OCI-LY7 (cell line): ENCODE data around the gene PTPN14. TPM values are rescaled to one million over a fixed set of nuclear protein-coding genes. Genes with fewer than 3 reads are reported as not detected.

Source experiments
- BruUV-seq: library from RNA; stranded (reverse); fragments of 400-500 nt; replicated peaks from 2 replicates; lab custom pipeline; 2021; lab: Mats Ljungman, UMichigan
- CTCF ChIA-PET: fragments of 300-600 bp; sonication (Branson Sonifier 250); formaldehyde crosslinking; loops from one replicate; lab custom pipeline; 2022; ENCODE audit warnings: antibody characterized with exemption; ENCODE audit not compliant: unreplicated experiment; lab: Charles Lee
- POLR2A ChIA-PET: fragments of 300-600 bp; sonication (Branson Sonifier 250); formaldehyde crosslinking; loops from one replicate; lab custom pipeline; 2022; ENCODE audit warnings: antibody characterized with exemption; lab: Charles Lee
- DNase-seq: peaks from one replicate; pipeline ENCODE4 v3.0.0-alpha.2; 2015; ENCODE audit warnings: low spot score
- H2AFZ ChIP-seq: fragments of 200-600 bp; sonication (generic), shearing (Covaris generic); 2 replicates; pipeline ENCODE4 v1.6.1; 2014; ENCODE audit warnings: mild to moderate bottlenecking, antibody characterized with exemption, low read length, moderate library complexity
- H3K27ac ChIP-seq: fragments of 200-600 bp; sonication (generic); 2 replicates; pipeline ENCODE4 v1.5.1; 2014; ENCODE audit warnings: mixed run types, low read depth, mild to moderate bottlenecking, moderate library complexity, low read length, inconsistent platforms; ENCODE audit not compliant: poor library complexity, severe bottlenecking
- H3K36me3 ChIP-seq: fragments of 200-600 bp; sonication (generic); 2 replicates; pipeline ENCODE4 v1.6.1; 2014; ENCODE audit warnings: mild to moderate bottlenecking, antibody characterized with exemption, low read length, moderate library complexity, mixed read lengths; ENCODE audit not compliant: insufficient read depth
- H3K4me1 ChIP-seq: fragments of 200-600 bp; sonication (generic); 2 replicates; pipeline ENCODE4 v1.5.1; 2014; ENCODE audit warnings: mild to moderate bottlenecking, low read length; ENCODE audit not compliant: insufficient read depth, poor library complexity, severe bottlenecking
- H3K4me2 ChIP-seq: fragments of 200-600 bp; sonication (generic); 2 replicates; pipeline ENCODE4 v1.6.1; 2014; ENCODE audit warnings: mild to moderate bottlenecking, low read length
- H3K4me3 ChIP-seq: fragments of 200-600 bp; sonication (generic); 2 replicates; pipeline ENCODE4 v1.5.1; 2014; ENCODE audit warnings: mild to moderate bottlenecking, low read depth, low read length; ENCODE audit not compliant: poor library complexity, severe bottlenecking
- H3K79me2 ChIP-seq: fragments of 200-600 bp; sonication (generic); 2 replicates; pipeline ENCODE4 v1.6.1; 2016; ENCODE audit warnings: low read depth, mild to moderate bottlenecking, low read length, moderate library complexity, mixed read lengths; ENCODE audit not compliant: insufficient read depth
- H3K9me2 ChIP-seq: fragments of 200-600 bp; sonication (generic); 2 replicates; pipeline ENCODE4 v1.6.1; 2016; ENCODE audit warnings: mild to moderate bottlenecking, low read length, mixed read lengths; ENCODE audit not compliant: insufficient read depth
- H3K9me3 ChIP-seq: fragments of 200-600 bp; sonication (generic); 2 replicates; pipeline ENCODE4 v1.6.1; 2014; ENCODE audit warnings: mild to moderate bottlenecking, mixed run types, low read length, mixed read lengths
- H4K20me1 ChIP-seq: fragments of 200-600 bp; sonication (generic); 2 replicates; pipeline ENCODE4 v1.6.1; 2014; ENCODE audit warnings: mild to moderate bottlenecking, antibody characterized with exemption, low read length, moderate library complexity, mixed read lengths; ENCODE audit not compliant: insufficient read depth
- CTCF ChIP-seq: fragments of 200-600 bp; sonication (generic); conservative IDR thresholded peaks from 2 replicates; pipeline ENCODE4 v1.5.1; 2014; ENCODE audit warnings: mild to moderate bottlenecking, antibody characterized with exemption, low read length, moderate library complexity, mixed read lengths
- EZH2phosphoT487 ChIP-seq: fragments of 200-600 bp; sonication (generic); IDR thresholded peaks from 2 replicates; pipeline ENCODE4 v1.6.1; 2018; ENCODE audit warnings: low read depth, borderline replicate concordance, mild to moderate bottlenecking, mixed run types, antibody characterized with exemption, low read length, moderate library complexity, mixed read lengths
- intact Hi-C: fragments of 100-400 bp; cut with micrococcal nuclease; formaldehyde crosslinking; loops from one replicate; pipeline ENCODE4 v1.10.0; 2022; ENCODE audit not compliant: unreplicated experiment
- total RNA-seq, 2 experiments: library from RNA; depleted of rRNA in 1 of 2; stranded (reverse); fragments of >200 nt in 1 of 2; shearing (Covaris generic) in 1 of 2; gene quantifications; 2 replicates each; pipeline ENCODE4 v1.2.3, GENCODE V29; 2014 to 2022

PTPN14 gene
- total RNA-seq, 2 experiments from 2014 or later: not detected

- CTCF ChIA-PET: no interaction called here
Measured at GRCh38 chr1:214310777-214311690, 240.4 kb downstream of the PTPN14 start.

GRCh38 chr1:214310010-214310409, 241.4 kb downstream of the PTPN14 start:
- no TSS peak for BruUV-seq
- no peak for DNase-seq
- Histone ChIP-seq H3K4me1 (no peaks in the 10 kb centered on the region), H3K27ac (no peak overlapping the region), H3K4me3 (no peak overlapping the region), H3K9me3 (no peaks in the 10 kb centered on the region), H4K20me1 (no peaks in the 10 kb centered on the region; the same call in 1 of the 2 replicates), H3K4me2 (no peak overlapping the region), H2AFZ (no peak overlapping the region), H3K9me2 (no peaks in the 10 kb centered on the region), H3K36me3 (no peaks in the 10 kb centered on the region), H3K79me2 (no peaks in the 10 kb centered on the region)
- TF ChIP-seq EZH2phosphoT487: no peak
- no peak for TF ChIP-seq CTCF
- POLR2A ChIA-PET: no interaction called here
- intact Hi-C loops: no loop called here
- CTCF ChIA-PET: no interaction called here

More at GRCh38 chr1:214310777-214311690, 240.4 kb downstream of the PTPN14 start:
- Histone ChIP-seq H3K9me2 (no peaks in the 10 kb centered on the region), H3K4me2 (no peak overlapping the region), H2AFZ (no peak overlapping the region), H3K79me2 (no peaks in the 10 kb centered on the region), H3K36me3 (0 out of 2 replicates have a peak, but pooled peaks cover 8% of the 10 kb centered on the region), H4K20me1 (no peaks in the 10 kb centered on the region; the same call in 1 of the 2 replicates), H3K4me1 (no peaks in the 10 kb centered on the region), H3K27ac (no peak overlapping the region), H3K9me3 (no peaks in the 10 kb centered on the region), H3K4me3 (no peak overlapping the region)
- POLR2A ChIA-PET: interaction anchor here (1.0 kb wide), 1 partner anchor 35 kb away, joined by 3 read pairs; no protein-coding TSS in a partner anchor
- no peak for TF ChIP-seq CTCF
- TF ChIP-seq EZH2phosphoT487: no peak
- DNase-seq: no peak
- BruUV-seq: no TSS peak
- intact Hi-C loops: no loop called here
